ENCODE data around the gene KDM5C.

- TF ChIP-seq CTCF (IDR thresholded peaks at IDR 0.05 in 2 of 3, conservative IDR thresholded peaks at IDR 0.05 in 1 of 3; ENCODE audit: insufficient read depth in 2 of 3, low read depth in 1 of 3, low read length in 3 of 3) (no peak), BRCA1 (IDR thresholded peaks at IDR 0.05) (no peak), BRCA1 (CRISPR knock-in tag; IDR thresholded peaks at IDR 0.05) (no peak), ZNF274 (IDR thresholded peaks at IDR 0.05; ENCODE audit: borderline replicate concordance, low read depth, low read length) (no peak), ETS1 (conservative IDR thresholded peaks at IDR 0.05; ENCODE audit: control insufficient read depth, low read depth, low read length) (no peak), EP300 (IDR thresholded peaks at IDR 0.05; ENCODE audit: low read length) (peak; percentile 74), SIN3A (IDR thresholded peaks at IDR 0.05; ENCODE audit: borderline replicate concordance in 2 of 2, control insufficient read depth in 1 of 2, low read depth in 2 of 2, low read length in 2 of 2) (no peak), SNIP1 (IDR thresholded peaks at IDR 0.05; ENCODE audit: low read depth) (no peak), MCM3 (IDR thresholded peaks at IDR 0.05) (no peak), JUND (IDR thresholded peaks at IDR 0.05; ENCODE audit: borderline replicate concordance, low read depth, low read length) (0 out of 2 replicates have a peak, but pooled peaks have one; percentile 28), JUND (tag; IDR thresholded peaks at IDR 0.05; ENCODE audit: borderline replicate concordance, low read depth, low read length) (peak; percentile 57; the same call in 1 of the 3 replicates), MAZ (CRISPR knock-in tag; conservative IDR thresholded peaks at IDR 0.05 in 1 of 2, IDR thresholded peaks at IDR 0.05 in 1 of 2) (no peak), YY1 (IDR thresholded peaks at IDR 0.05; ENCODE audit: borderline replicate concordance in 1 of 3, control insufficient read depth in 1 of 3, extremely low read depth in 1 of 3, insufficient read depth in 3 of 3, insufficient read length in 1 of 3, insufficient replicate concordance in 2 of 3, low read depth in 1 of 3, low read length in 2 of 3) (no peak), NCOR1 (IDR thresholded peaks at IDR 0.05) (no peak)
Measured at GRCh38 chrX:53253293-53254020, 28.4 kb upstream of the KDM5C start.
